GM10248 (cell line): Measurements from ENCODE around the gene UMOD.

Experiments
- CTCF ChIA-PET: fragments of 300-600 bp; sonication (Branson Sonifier 250); formaldehyde crosslinking; extraction: SDS; loops from one replicate; lab custom pipeline; 2021; ENCODE audit warnings: antibody characterized with exemption; lab: Yijun Ruan, JAX
- POLR2A ChIA-PET: fragments of 350-650 bp; sonication (Branson Sonifier 250); formaldehyde crosslinking; extraction: SDS; loops from one replicate; lab custom pipeline; 2020; ENCODE audit warnings: antibody characterized with exemption; lab: Yijun Ruan, JAX
- DNase-seq: peaks from one replicate; pipeline ENCODE4 v3.0.0; 2012; ENCODE audit errors: extremely low spot score
- TF ChIP-seq, protein P1 (sequence below): IDR thresholded peaks from 2 replicates; pipeline ENCODE4 v1.5.1; 2012; ENCODE audit warnings: mild to moderate bottlenecking, low read depth; ENCODE audit errors: extremely low read depth, missing control alignments, control extremely low read depth

The UMOD gene

DNA sequence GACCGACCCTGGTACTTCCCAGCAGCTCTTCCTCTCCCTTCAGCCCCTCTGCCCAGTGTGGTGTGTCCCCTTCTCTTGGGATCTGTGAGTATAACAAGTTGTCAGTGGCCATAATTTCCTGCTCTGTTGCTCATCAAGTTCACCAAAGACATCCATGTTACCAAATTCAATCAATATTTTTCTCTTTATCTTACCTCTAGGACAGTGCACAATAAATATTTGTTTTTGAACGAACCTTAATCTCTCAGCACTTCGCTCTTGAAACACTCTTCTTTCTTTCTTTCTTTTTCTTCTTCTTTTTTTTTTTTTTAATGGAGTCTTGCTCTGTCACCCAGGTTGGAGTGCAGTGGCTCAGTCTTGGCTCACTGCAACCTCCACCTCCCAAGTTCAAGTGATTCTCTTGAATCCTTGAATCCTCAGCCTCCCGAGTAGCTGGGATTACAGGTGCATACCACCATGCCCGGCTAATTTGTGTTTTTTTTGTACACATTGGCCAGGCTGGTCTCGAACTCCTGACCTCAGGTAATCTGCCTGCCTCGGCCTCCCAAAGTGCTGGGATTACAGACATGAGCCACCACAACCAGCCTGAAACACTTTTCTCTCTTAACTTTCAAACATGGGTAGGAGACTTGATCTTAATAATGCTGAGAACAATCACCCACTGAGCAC lies 2.7 kb upstream of the UMOD start:
- TF ChIP-seq, protein P1, sequence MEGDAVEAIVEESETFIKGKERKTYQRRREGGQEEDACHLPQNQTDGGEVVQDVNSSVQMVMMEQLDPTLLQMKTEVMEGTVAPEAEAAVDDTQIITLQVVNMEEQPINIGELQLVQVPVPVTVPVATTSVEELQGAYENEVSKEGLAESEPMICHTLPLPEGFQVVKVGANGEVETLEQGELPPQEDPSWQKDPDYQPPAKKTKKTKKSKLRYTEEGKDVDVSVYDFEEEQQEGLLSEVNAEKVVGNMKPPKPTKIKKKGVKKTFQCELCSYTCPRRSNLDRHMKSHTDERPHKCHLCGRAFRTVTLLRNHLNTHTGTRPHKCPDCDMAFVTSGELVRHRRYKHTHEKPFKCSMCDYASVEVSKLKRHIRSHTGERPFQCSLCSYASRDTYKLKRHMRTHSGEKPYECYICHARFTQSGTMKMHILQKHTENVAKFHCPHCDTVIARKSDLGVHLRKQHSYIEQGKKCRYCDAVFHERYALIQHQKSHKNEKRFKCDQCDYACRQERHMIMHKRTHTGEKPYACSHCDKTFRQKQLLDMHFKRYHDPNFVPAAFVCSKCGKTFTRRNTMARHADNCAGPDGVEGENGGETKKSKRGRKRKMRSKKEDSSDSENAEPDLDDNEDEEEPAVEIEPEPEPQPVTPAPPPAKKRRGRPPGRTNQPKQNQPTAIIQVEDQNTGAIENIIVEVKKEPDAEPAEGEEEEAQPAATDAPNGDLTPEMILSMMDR: no peak
- CTCF ChIA-PET: no interaction called here
- POLR2A ChIA-PET: no interaction called here
- DNase-seq: no peak

DNA sequence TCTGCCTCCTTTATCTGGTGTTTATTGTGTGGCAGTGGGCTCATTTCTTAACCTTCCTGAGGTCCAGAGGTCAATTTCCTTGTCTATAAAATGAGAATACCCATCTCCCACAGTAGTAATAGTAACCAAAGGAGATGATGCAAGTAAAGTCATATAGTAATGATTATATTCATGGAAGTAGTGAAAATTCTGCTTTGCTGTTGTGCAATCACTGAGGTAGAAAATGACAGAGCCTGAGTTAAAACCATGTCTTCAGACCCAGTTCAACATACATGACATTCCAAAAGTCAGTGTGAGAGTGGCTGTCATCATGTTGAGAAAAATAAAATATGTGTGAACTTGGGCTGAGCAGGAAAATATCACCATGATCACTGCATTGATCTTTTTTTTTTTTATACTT lies 864 bp upstream of the UMOD start:
- TF ChIP-seq, protein P1: no peak
- ChIA-PET POLR2A (no interaction called here), CTCF (no interaction called here)
- DNase-seq: no peak

DNA sequence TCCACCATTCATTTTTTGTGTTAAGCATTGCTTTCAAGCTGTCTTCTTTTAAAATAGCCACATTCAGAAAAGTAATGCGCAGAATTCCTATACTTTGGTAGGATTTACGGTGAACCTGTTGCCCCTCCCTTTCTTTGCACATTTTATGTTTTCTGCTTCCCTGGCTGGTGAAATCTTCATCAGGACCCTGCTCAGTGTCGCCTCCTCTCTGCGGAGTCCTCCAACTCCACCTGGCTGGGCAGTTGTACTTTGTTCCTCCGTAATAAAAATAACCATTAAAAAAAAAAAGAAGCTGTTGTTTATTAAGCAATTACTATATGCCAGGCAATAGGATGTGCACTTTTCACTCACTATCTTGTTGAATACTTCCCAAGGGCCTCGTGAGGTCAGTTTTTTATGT lies 2.9 kb downstream of the UMOD start:
- POLR2A ChIA-PET: no interaction called here
- CTCF ChIA-PET: interaction anchor here (1.2 kb wide), 1 partner anchor 10 kb away, joined by 3 read pairs; no protein-coding TSS in a partner anchor
- TF ChIP-seq, protein P1: no peak
- DNase-seq: no peak

DNA sequence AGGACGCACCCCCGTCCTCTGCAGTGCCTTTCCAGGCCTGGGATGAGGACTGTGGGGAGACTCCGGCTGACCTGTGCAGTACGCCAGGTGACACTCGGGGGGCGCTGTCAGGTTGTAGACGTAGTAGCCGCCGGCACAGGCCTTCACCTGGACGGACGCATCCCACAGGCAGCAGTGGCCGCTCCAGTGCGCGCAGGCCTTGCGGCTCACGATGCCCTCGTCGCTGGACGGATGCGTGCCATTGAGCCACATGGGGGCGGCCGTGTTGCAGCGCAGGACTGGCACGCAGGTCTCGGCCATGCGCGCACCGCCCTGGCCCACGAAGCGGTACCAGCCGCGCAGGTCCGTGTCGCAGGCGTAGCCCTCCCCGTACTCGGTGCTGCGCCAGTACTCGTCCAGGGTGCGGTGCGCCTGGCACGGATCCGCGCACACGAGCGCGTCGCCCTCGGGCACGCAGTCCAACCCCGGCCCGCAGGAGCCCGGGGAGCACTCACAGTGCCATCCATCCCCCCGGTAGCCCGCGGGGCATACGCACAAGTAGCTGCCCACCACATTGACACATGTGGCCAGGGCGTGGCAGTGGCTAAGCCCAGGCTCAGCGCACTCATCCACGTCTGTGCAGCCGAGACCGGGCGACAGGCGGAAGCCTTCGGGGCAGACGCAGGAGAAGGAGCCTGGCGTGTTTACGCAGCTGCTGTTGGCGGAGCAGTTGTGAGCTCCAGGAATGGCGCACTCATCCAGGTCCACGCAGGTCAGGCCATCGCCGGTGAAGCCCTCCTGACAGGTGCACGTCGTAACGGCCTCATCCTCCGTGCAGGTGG lies 3.9 kb downstream of the UMOD start:
- ChIA-PET CTCF (interaction anchor here (1.2 kb wide), 1 partner anchor 11 kb away, joined by 3 read pairs; no protein-coding TSS in a partner anchor), POLR2A (no interaction called here)
- TF ChIP-seq, protein P1: no peak
- DNase-seq: no peak

DNA sequence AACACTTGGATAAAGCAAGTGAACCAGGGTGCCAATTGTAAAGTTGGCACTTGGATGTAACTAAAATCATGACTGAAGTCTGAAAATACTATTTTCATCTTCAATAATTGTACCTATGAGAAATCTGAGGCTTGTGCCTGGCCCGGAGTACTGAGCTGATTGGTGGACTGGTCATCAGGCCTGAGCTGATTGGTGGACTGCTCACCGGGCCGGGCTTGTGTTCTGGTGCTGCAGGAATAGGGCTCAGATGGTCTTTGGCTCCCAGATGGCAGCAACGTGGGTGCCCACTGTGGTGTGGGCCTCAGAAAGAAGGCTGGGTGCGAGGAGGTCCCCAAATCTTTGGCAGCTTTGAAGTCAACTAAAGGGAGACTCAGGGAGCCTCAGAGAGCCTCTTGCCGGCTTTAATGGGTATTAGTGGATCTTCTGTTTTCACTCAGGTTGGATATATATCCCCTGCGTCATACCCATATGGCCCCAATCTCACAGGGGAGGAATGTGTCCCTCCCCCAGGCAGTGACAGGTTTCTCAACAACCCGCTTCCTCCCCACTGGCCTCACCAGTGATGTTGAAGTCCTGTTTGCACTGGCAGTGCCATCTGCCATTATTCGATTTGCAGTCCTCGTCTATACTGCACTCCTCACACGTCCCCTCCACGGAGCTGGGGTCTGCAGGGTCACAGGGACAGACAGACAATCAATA lies 4.7 kb downstream of the UMOD start:
- DNase-seq: no peak
- CTCF ChIA-PET: no interaction called here
- POLR2A ChIA-PET: no interaction called here
- TF ChIP-seq, protein P1: no peak

DNA sequence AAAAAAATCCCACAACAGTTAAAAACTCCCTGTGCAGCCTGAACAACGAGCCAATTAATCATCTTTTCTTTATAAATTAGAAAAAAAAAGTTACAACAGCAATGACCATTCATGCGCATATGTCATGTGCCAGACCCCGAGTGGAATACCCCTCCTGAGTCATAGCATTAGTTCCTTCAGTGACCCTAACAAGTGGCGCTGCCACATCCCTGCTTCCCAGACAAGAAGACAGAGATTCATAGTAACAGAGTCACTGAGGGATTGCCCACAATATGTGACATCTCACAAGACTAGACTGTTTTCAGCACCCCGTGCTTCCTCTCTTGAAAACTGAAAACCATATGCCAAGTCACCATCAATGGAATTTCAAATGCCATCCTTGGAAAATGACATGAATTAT lies 7.9 kb downstream of the UMOD start:
- DNase-seq: no peak
- CTCF ChIA-PET: no interaction called here
- POLR2A ChIA-PET: no interaction called here
- TF ChIP-seq, protein P1: no peak
